ENCODE measurements around the gene SLC16A5. TPM values are rescaled to one million over a fixed set of nuclear protein-coding genes. Genes with fewer than 3 reads are reported as not detected.
"Not testable (repeated sequence)": the region's sequence is repeated elsewhere in the genome, so short reads cannot be mapped to it uniquely, and the experiment has no call there.

Gene SLC16A5
- total and polyA plus RNA-seq, 2 experiments from 2014 or later, result 9.9 to 47.1 TPM

GRCh38 chr17:75064867-75065561 lies 22.7 kb upstream of the SLC16A5 start:
- Histone ChIP-seq H3K27me3 (no peaks in the 10 kb centered on the region), H3K4me3 (no peak overlapping the region), H3K4me1 (ENCODE audit: low read depth) (no peaks in the 10 kb centered on the region), H3K27ac (no peak overlapping the region), H3K9me3 (ENCODE audit: low read depth) (no peaks in the 10 kb centered on the region), H3K36me3 (peaks cover 23% of the 10 kb centered on the region)
- no peak for TF ChIP-seq CTCF (IDR thresholded peaks at IDR 0.05; ENCODE audit: low read depth, low read length)
- DNase-seq (ENCODE audit: low read depth in 1 of 2, low spot score in 1 of 2), result no peak

GRCh38 chr17:75065562-75066151 lies 22.1 kb upstream of the SLC16A5 start:
- H3K4me3 ChIP-seq, result no peak overlapping the region
- DNase-seq (ENCODE audit: low read depth in 1 of 2, low spot score in 1 of 2), result no peak
- no peaks in the 10 kb centered on the region for H3K9me3 ChIP-seq (ENCODE audit: low read depth)
- no peak overlapping the region for H3K27ac ChIP-seq
- H3K36me3 ChIP-seq, result peaks cover 22% of the 10 kb centered on the region
- H3K27me3 ChIP-seq, result no peaks in the 10 kb centered on the region
- TF ChIP-seq CTCF (IDR thresholded peaks at IDR 0.05; ENCODE audit: low read depth, low read length), result no peak
- no peaks in the 10 kb centered on the region for H3K4me1 ChIP-seq (ENCODE audit: low read depth)

- DNase-seq (ENCODE audit: low read depth in 1 of 2, low spot score in 1 of 2), result no peak
Observed at GRCh38 chr17:75067856-75068255, 19.9 kb upstream of the SLC16A5 start.

GRCh38 chr17:75068750-75069149 lies 19.0 kb upstream of the SLC16A5 start:
- no peak for DNase-seq (ENCODE audit: low read depth in 1 of 2, low spot score in 1 of 2)

More at GRCh38 chr17:75067856-75068255, 19.9 kb upstream of the SLC16A5 start:
- Histone ChIP-seq H3K27me3 (no peaks in the 10 kb centered on the region), H3K4me1 (ENCODE audit: low read depth) (peaks cover 5% of the 10 kb centered on the region), H3K9me3 (ENCODE audit: low read depth) (no peaks in the 10 kb centered on the region), H3K4me3 (no peak overlapping the region), H3K36me3 (peaks cover 5% of the 10 kb centered on the region), H3K27ac (no peak overlapping the region)
- TF ChIP-seq CTCF (IDR thresholded peaks at IDR 0.05; ENCODE audit: low read depth, low read length), result no peak

GRCh38 chr17:75069783-75070182 lies 18.0 kb upstream of the SLC16A5 start:
- H3K4me3 ChIP-seq, result no peak overlapping the region
- TF ChIP-seq CTCF (IDR thresholded peaks at IDR 0.05; ENCODE audit: low read depth, low read length), result no peak
- no peak for DNase-seq (ENCODE audit: low read depth in 1 of 2, low spot score in 1 of 2)

More at GRCh38 chr17:75068750-75069149, 19.0 kb upstream of the SLC16A5 start:
- Histone ChIP-seq H3K9me3 (ENCODE audit: low read depth) (no peaks in the 10 kb centered on the region), H3K36me3 (peaks cover 3% of the 10 kb centered on the region), H3K4me3 (no peak overlapping the region), H3K4me1 (ENCODE audit: low read depth) (peaks cover 5% of the 10 kb centered on the region), H3K27ac (no peak overlapping the region), H3K27me3 (no peaks in the 10 kb centered on the region)
- TF ChIP-seq CTCF (IDR thresholded peaks at IDR 0.05; ENCODE audit: low read depth, low read length), result no peak

GRCh38 chr17:75071478-75072271 lies 16.1 kb upstream of the SLC16A5 start:
- H3K4me3 ChIP-seq; H3K27ac ChIP-seq; H3K36me3 ChIP-seq; H3K9me3 ChIP-seq (ENCODE audit: low read depth); H3K4me1 ChIP-seq (ENCODE audit: low read depth); H3K27me3 ChIP-seq; DNase-seq (ENCODE audit: low read depth in 1 of 2, low spot score in 1 of 2): not testable (repeated sequence)

More at GRCh38 chr17:75069783-75070182, 18.0 kb upstream of the SLC16A5 start:
- H3K4me1 ChIP-seq (ENCODE audit: low read depth), result peaks cover 5% of the 10 kb centered on the region
- H3K36me3 ChIP-seq, result no peaks in the 10 kb centered on the region
- no peaks in the 10 kb centered on the region for H3K9me3 ChIP-seq (ENCODE audit: low read depth)
- H3K27ac ChIP-seq, result no peak overlapping the region
- no peaks in the 10 kb centered on the region for H3K27me3 ChIP-seq

GRCh38 chr17:75072909-75073308 lies 14.8 kb upstream of the SLC16A5 start:
- H3K9me3 ChIP-seq (ENCODE audit: low read depth); H3K4me3 ChIP-seq; DNase-seq (ENCODE audit: low read depth in 1 of 2, low spot score in 1 of 2); H3K27me3 ChIP-seq; H3K4me1 ChIP-seq (ENCODE audit: low read depth); H3K27ac ChIP-seq; H3K36me3 ChIP-seq: not testable (repeated sequence)

All from cardiac muscle cell (in vitro differentiated cells and primary cell).